DMS114 treated with DMSO at 0.1 percent for 48 hours (cell line): ENCODE results near the gene IFNL1.
"Not testable (repeated sequence)": the region's sequence is repeated elsewhere in the genome, so short reads cannot be mapped to it uniquely, and the experiment has no call there.

Experiments
- DNase-seq: peaks from one replicate; lab custom pipeline; 2025; ENCODE audit not compliant: unreplicated experiment; lab: John Stamatoyannopoulos, UW

The IFNL1 gene

GRCh38 chr19:39270036-39270871, 26.0 kb upstream of the IFNL1 start:
- DNase-seq, result no peak

GRCh38 chr19:39273859-39274258, 22.3 kb upstream of the IFNL1 start:
- DNase-seq, result not testable (repeated sequence)

- DNase-seq, result no peak
Measured at GRCh38 chr19:39275578-39275977, 20.6 kb upstream of the IFNL1 start.

- DNase-seq, result no peak
Measured at GRCh38 chr19:39276740-39277139, 19.5 kb upstream of the IFNL1 start.

GRCh38 chr19:39277598-39277997, 18.6 kb upstream of the IFNL1 start:
- no peak for DNase-seq

- DNase-seq, result no peak
Measured at GRCh38 chr19:39282021-39282420, 14.2 kb upstream of the IFNL1 start.

GRCh38 chr19:39284032-39284431, 12.2 kb upstream of the IFNL1 start:
- no peak for DNase-seq

GRCh38 chr19:39293394-39293793, 2.8 kb upstream of the IFNL1 start:
- no peak for DNase-seq

- no peak for DNase-seq
Measured at GRCh38 chr19:39296906-39297305, 699 bp downstream of the IFNL1 start.

GRCh38 chr19:39297931-39298634, 1.9 kb downstream of the IFNL1 start:
- DNase-seq, result no peak

GRCh38 chr19:39299404-39299803, 3.2 kb downstream of the IFNL1 start:
- DNase-seq, result no peak

- DNase-seq, result no peak
Measured at GRCh38 chr19:39299832-39300231, 3.6 kb downstream of the IFNL1 start.

- no peak for DNase-seq
Measured at GRCh38 chr19:39301021-39301420, 4.8 kb downstream of the IFNL1 start.

GRCh38 chr19:39301562-39301961, 5.4 kb downstream of the IFNL1 start:
- DNase-seq, result no peak

- DNase-seq, result no peak
Measured at GRCh38 chr19:39303373-39304184, 7.4 kb downstream of the IFNL1 start.

GRCh38 chr19:39304185-39304513, 7.9 kb downstream of the IFNL1 start:
- no peak for DNase-seq

GRCh38 chr19:39304701-39305571, 8.7 kb downstream of the IFNL1 start:
- DNase-seq, result no peak

GRCh38 chr19:39306075-39306474, 9.9 kb downstream of the IFNL1 start:
- no peak for DNase-seq

GRCh38 chr19:39307046-39307821, 11.0 kb downstream of the IFNL1 start:
- DNase-seq, result no peak
